ENCODE results near the gene PIAS4.

- no peak for TF ChIP-seq POLR2A (IDR thresholded peaks at IDR 0.05)
- TF ChIP-seq CTCF (IDR thresholded peaks at IDR 0.05) = no peak
Observed at GRCh38 chr19:4052993-4053422, 45.5 kb downstream of the PIAS4 start.
